ENCODE data around the gene ITPRIPL1. TPM values are rescaled to one million over a fixed set of nuclear protein-coding genes. Genes with fewer than 3 reads are reported as not detected.

ITPRIPL1 gene
- total RNA-seq, 4 donors from 2014 or later: 0.75 to 2.1 (median 0.82) TPM; not detected in 1

DNA sequence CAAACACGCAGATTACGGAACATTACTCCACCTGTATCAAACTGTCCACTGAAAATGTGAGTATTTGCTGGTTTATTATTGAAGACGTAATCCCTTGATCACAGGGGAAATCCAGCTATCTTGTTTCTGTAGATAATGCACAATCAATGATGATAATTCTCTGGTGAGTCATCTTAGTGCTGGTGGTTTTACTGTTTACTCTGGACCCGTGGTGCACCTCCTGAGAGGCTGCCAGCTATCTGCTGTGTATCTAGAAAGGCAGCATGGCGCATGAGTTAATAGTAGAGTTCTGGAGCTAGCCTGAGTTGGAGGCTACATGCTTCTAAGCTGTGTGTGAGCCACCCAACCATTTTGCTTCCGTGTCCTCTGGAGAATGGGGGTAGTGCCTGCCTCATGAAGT is 17.0 kb downstream of the ITPRIPL1 start:
- intact Hi-C loops (cut with DNase I; ENCODE audit: low total_unique reads): no loop called here
- ATAC-seq: no peak
- Histone ChIP-seq H3K27me3 (no peaks in the 10 kb centered on the region), H3K4me1 (no peaks in the 10 kb centered on the region), H3K36me3 (no peaks in the 10 kb centered on the region), H3K27ac (no peak overlapping the region), H3K4me3 (no peak overlapping the region), H3K9me3 (no peaks in the 10 kb centered on the region)
- in situ Hi-C loops (cut with MboI; ENCODE audit: low sequenced_read_pairs in 4 of 4): no loop called here
- DNase-seq: no peak
- TF ChIP-seq POLR2A (IDR thresholded peaks at IDR 0.05): no peak
- TF ChIP-seq, protein P1, sequence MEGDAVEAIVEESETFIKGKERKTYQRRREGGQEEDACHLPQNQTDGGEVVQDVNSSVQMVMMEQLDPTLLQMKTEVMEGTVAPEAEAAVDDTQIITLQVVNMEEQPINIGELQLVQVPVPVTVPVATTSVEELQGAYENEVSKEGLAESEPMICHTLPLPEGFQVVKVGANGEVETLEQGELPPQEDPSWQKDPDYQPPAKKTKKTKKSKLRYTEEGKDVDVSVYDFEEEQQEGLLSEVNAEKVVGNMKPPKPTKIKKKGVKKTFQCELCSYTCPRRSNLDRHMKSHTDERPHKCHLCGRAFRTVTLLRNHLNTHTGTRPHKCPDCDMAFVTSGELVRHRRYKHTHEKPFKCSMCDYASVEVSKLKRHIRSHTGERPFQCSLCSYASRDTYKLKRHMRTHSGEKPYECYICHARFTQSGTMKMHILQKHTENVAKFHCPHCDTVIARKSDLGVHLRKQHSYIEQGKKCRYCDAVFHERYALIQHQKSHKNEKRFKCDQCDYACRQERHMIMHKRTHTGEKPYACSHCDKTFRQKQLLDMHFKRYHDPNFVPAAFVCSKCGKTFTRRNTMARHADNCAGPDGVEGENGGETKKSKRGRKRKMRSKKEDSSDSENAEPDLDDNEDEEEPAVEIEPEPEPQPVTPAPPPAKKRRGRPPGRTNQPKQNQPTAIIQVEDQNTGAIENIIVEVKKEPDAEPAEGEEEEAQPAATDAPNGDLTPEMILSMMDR (IDR thresholded peaks at IDR 0.05 in 4 of 5, conservative IDR thresholded peaks at IDR 0.05 in 1 of 5): no peak

DNA sequence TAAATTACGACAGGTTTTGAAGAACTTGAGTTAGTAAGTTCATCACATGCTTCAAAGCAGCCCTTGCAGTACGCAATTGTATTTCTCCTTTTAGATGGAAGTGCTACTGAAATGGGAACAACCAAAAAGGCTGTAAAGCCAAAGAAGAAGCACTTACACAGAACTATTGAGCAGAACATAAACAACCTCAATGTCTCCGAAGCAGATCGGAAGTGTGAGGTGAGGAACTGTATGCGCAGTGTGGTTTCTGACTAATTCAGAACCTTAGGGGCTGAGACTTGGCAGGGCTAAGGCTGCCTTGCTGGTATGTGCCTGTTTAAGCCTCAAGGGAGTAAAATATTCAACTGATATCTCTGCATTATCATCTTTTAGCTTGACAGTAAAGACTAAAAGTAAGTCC is 18.9 kb downstream of the ITPRIPL1 start:
- TF ChIP-seq POLR2A (IDR thresholded peaks at IDR 0.05): no peak
- TF ChIP-seq, protein P1 (IDR thresholded peaks at IDR 0.05 in 4 of 5, conservative IDR thresholded peaks at IDR 0.05 in 1 of 5): no peak
- in situ Hi-C loops (cut with MboI; ENCODE audit: low sequenced_read_pairs in 4 of 4) (no loop called here), intact Hi-C loops (cut with DNase I; ENCODE audit: low total_unique reads) (no loop called here)
- Histone ChIP-seq H3K4me3 (no peak overlapping the region), H3K9me3 (no peaks in the 10 kb centered on the region), H3K27ac (no peak overlapping the region), H3K4me1 (no peaks in the 10 kb centered on the region), H3K36me3 (no peaks in the 10 kb centered on the region), H3K27me3 (no peaks in the 10 kb centered on the region)
- no peak for ATAC-seq
- DNase-seq: no peak

DNA sequence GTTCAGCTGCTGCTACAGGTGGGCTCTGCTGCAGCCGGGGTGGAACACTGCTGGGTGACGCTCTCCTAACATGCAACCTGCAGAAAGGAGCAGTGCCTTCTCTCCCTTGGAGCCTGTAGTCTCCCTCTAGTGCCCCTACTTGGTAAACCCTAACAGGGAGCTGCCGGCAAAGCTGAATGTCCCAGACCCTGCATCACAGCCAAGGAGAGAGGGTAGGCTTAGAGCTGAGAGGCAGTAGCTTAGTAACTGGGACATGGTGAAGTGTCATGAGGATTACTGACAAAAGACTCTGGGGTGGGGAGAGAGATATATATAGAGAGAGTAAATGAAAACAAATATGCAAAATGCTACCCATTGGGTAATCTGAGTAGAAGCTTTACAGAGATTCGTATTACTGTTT is 20.3 kb downstream of the ITPRIPL1 start:
- no peak for ATAC-seq
- H3K9me3 ChIP-seq: no peaks in the 10 kb centered on the region
- H3K27me3 ChIP-seq: no peaks in the 10 kb centered on the region
- no peak for DNase-seq
- TF ChIP-seq POLR2A (IDR thresholded peaks at IDR 0.05): no peak
- TF ChIP-seq, protein P1 (IDR thresholded peaks at IDR 0.05 in 4 of 5, conservative IDR thresholded peaks at IDR 0.05 in 1 of 5): no peak
- no peak overlapping the region for H3K4me3 ChIP-seq
- no peak overlapping the region for H3K27ac ChIP-seq
- intact Hi-C loops (cut with DNase I; ENCODE audit: low total_unique reads) (no loop called here), in situ Hi-C loops (cut with MboI; ENCODE audit: low sequenced_read_pairs in 4 of 4) (no loop called here)
- no peaks in the 10 kb centered on the region for H3K4me1 ChIP-seq
- H3K36me3 ChIP-seq: no peaks in the 10 kb centered on the region

DNA sequence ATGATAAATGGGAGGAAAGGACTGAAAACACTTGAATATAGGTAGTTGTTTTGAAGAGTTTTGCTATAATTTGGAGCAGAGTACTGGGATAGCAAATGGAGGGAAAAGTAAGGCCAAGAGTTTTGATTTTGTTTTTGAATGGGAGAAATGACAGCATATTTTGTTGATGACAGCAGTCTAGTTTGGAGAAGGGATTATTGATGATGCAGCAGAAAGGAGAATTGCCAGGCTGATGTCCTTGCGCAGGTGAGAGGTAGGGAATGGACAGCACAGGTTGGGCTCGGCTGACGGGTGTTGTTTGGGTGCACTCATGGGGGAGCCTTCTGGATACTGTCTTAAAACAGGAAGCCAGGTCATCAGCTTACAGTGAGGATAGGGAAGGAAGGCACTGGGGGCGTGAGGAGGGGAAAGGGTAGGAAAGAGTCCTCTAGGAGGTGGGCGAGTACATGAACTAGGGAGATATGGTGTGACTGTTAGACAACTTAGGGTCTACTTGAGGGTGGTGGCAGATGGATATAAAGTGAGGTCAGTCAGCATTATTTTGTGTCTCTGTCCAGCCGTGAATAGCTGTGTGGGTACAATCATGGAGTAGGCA is 20.8 kb downstream of the ITPRIPL1 start:
- H3K4me3 ChIP-seq: no peak overlapping the region
- intact Hi-C loops (cut with DNase I; ENCODE audit: low total_unique reads) (no loop called here), in situ Hi-C loops (cut with MboI; ENCODE audit: low sequenced_read_pairs in 4 of 4) (no loop called here)
- H3K36me3 ChIP-seq: no peaks in the 10 kb centered on the region
- TF ChIP-seq, protein P1 (IDR thresholded peaks at IDR 0.05 in 4 of 5, conservative IDR thresholded peaks at IDR 0.05 in 1 of 5): no peak
- no peak for TF ChIP-seq POLR2A (IDR thresholded peaks at IDR 0.05)
- DNase-seq (no peak), ATAC-seq (no peak)
- no peak overlapping the region for H3K27ac ChIP-seq
- H3K9me3 ChIP-seq: no peaks in the 10 kb centered on the region
- H3K27me3 ChIP-seq: no peaks in the 10 kb centered on the region
- H3K4me1 ChIP-seq: no peaks in the 10 kb centered on the region

DNA sequence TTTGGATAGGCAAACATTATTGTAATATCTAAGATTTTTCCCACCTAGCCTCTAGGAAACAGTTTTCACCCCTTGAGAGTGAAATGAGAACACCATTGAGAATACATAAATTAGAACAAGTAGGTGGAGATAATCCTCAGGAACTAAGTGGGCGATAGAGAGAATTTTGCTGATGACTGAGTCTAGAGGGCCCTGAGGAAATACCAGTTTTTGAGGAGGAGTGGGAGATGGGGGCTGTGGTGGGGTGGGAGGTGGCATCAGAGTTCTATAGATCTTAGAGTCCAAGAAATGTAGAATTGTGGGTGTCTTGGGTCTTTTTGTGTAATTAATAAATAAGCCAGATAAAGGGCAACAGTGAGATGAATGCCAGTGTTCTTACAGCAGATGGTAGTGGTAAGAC is 22.3 kb downstream of the ITPRIPL1 start:
- ATAC-seq (no peak), DNase-seq (no peak)
- Histone ChIP-seq H3K27ac (no peak overlapping the region), H3K27me3 (no peaks in the 10 kb centered on the region), H3K36me3 (no peaks in the 10 kb centered on the region), H3K9me3 (no peaks in the 10 kb centered on the region), H3K4me1 (peaks cover under 1% of the 10 kb centered on the region in 2 donors), H3K4me3 (no peak overlapping the region)
- intact Hi-C loops (cut with DNase I; ENCODE audit: low total_unique reads) (no loop called here), in situ Hi-C loops (cut with MboI; ENCODE audit: low sequenced_read_pairs in 4 of 4) (no loop called here)
- TF ChIP-seq, protein P1 (IDR thresholded peaks at IDR 0.05 in 4 of 5, conservative IDR thresholded peaks at IDR 0.05 in 1 of 5): no peak
- TF ChIP-seq POLR2A (IDR thresholded peaks at IDR 0.05): no peak

All from gastrocnemius medialis (tissue), 4 donors.